ENCODE results near the gene PDK2. TPM values are rescaled to one million over a fixed set of nuclear protein-coding genes. Genes with fewer than 3 reads are reported as not detected.

Gene PDK2
- polyA plus RNA-seq, 1 experiment, result 155 TPM

GRCh38 chr17:50102164-50102991 is 7.2 kb downstream of the PDK2 start:
- POLR2A ChIA-PET, result no interaction called here
- TF ChIP-seq, protein P1, sequence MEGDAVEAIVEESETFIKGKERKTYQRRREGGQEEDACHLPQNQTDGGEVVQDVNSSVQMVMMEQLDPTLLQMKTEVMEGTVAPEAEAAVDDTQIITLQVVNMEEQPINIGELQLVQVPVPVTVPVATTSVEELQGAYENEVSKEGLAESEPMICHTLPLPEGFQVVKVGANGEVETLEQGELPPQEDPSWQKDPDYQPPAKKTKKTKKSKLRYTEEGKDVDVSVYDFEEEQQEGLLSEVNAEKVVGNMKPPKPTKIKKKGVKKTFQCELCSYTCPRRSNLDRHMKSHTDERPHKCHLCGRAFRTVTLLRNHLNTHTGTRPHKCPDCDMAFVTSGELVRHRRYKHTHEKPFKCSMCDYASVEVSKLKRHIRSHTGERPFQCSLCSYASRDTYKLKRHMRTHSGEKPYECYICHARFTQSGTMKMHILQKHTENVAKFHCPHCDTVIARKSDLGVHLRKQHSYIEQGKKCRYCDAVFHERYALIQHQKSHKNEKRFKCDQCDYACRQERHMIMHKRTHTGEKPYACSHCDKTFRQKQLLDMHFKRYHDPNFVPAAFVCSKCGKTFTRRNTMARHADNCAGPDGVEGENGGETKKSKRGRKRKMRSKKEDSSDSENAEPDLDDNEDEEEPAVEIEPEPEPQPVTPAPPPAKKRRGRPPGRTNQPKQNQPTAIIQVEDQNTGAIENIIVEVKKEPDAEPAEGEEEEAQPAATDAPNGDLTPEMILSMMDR (IDR thresholded peaks at IDR 0.05; ENCODE audit: insufficient read depth, low read depth, low read length), result no peak
- Histone ChIP-seq H3K4me3 (ENCODE audit: low read depth, low read length) (no peak overlapping the region), H3K36me3 (ENCODE audit: control insufficient read depth, insufficient read depth, low read length) (peaks cover 24% of the 10 kb centered on the region), H3K27me3 (ENCODE audit: control insufficient read depth, insufficient read depth, low read length) (no peaks in the 10 kb centered on the region)
- DNase-seq (ENCODE audit: low read depth), result no peak
- CTCF ChIA-PET, result interaction anchor here (0.7 to 4.2 kb wide), 5 partner anchors 8 to 66 kb away, joined by 3 to 17 read pairs (median 8); partner anchors contain the start of gene PDK2

DNA sequence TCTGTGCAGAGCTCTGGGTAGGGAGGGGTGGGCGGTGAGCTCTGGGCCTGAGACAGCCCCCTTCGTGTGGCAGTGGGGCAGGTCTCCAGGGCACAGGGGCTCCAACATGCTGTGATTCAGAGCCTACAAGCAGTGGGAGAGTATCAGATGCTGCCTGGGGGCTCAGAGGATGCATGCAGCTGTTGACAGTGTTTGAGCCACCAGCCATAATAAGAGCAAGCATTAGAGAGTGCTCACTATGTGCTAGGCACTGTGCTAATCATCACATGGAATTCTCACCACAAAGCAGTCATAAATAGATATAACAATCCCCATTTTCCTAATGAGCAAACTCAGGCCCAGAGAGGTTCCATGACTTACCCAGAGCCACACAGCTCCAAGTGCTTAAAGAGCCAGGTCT is 8.1 kb downstream of the PDK2 start:
- peaks cover 23% of the 10 kb centered on the region for H3K36me3 ChIP-seq (ENCODE audit: control insufficient read depth, insufficient read depth, low read length)
- no peaks in the 10 kb centered on the region for H3K27me3 ChIP-seq (ENCODE audit: control insufficient read depth, insufficient read depth, low read length)

DNA sequence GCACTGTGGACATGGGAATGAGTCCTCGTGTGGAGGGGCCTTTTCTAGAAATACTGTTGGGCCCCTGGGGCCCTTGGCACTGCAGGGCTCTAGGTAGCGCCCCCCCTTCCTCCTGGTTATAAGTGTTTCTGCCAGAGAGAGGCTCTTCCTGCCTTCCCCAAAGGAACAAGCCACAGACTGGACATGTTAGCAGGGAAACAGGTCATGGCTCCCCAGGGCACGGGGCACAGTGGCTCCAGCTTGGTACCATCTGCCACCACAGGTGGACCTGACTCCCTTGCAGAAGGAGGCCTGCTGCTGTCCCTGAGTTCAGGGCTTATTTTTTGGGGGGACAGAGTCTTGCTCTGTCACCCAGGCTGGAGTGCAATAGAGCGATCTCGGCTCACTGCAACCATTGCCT is 8.8 kb downstream of the PDK2 start:
- ChIA-PET CTCF (interaction anchor here (1.4 to 4.2 kb wide), 5 partner anchors 9 to 76 kb away, joined by 4 to 17 read pairs (median 4); partner anchors contain the start of gene PDK2), POLR2A (no interaction called here)
- no peak overlapping the region for H3K4me3 ChIP-seq (ENCODE audit: low read depth, low read length)
- H3K27me3 ChIP-seq (ENCODE audit: control insufficient read depth, insufficient read depth, low read length), result no peaks in the 10 kb centered on the region
- TF ChIP-seq, protein P1 (IDR thresholded peaks at IDR 0.05; ENCODE audit: insufficient read depth, low read depth, low read length), result no peak
- DNase-seq (ENCODE audit: low read depth), result no peak
- H3K36me3 ChIP-seq (ENCODE audit: control insufficient read depth, insufficient read depth, low read length), result peaks cover 23% of the 10 kb centered on the region

More for the DNA sequence above, 8.1 kb downstream of the PDK2 start:
- CTCF ChIA-PET, result interaction anchor here (1.6 to 4.2 kb wide), 4 partner anchors 9 to 12 kb away, joined by 4 to 17 read pairs (median 8); partner anchors contain the start of gene PDK2
- TF ChIP-seq, protein P1 (IDR thresholded peaks at IDR 0.05; ENCODE audit: insufficient read depth, low read depth, low read length), result no peak
- no peak for DNase-seq (ENCODE audit: low read depth)
- POLR2A ChIA-PET, result no interaction called here
- no peak overlapping the region for H3K4me3 ChIP-seq (ENCODE audit: low read depth, low read length)

DNA sequence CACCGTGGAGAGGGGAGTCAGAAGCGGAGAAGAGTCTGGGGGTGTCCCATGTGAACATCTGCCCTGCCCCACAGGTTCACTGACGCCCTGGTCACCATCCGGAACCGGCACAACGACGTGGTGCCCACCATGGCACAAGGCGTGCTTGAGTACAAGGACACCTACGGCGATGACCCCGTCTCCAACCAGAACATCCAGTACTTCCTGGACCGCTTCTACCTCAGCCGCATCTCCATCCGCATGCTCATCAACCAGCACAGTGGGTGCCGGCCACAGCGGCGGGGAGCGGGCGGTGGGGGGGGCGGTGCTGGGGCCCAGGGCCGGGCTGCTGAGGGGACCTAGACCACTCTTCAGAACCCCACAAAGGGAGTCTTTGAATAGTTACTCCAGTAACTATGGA is 10.7 kb downstream of the PDK2 start:
- ChIA-PET POLR2A (no interaction called here), CTCF (no interaction called here)
- TF ChIP-seq, protein P1 (IDR thresholded peaks at IDR 0.05; ENCODE audit: insufficient read depth, low read depth, low read length), result no peak
- Histone ChIP-seq H3K36me3 (ENCODE audit: control insufficient read depth, insufficient read depth, low read length) (peaks cover 25% of the 10 kb centered on the region), H3K4me3 (ENCODE audit: low read depth, low read length) (no peak overlapping the region), H3K27me3 (ENCODE audit: control insufficient read depth, insufficient read depth, low read length) (no peaks in the 10 kb centered on the region)
- DNase-seq (ENCODE audit: low read depth), result no peak

- Histone ChIP-seq H3K4me3 (ENCODE audit: low read depth, low read length) (no peak overlapping the region), H3K27me3 (ENCODE audit: control insufficient read depth, insufficient read depth, low read length) (no peaks in the 10 kb centered on the region), H3K36me3 (ENCODE audit: control insufficient read depth, insufficient read depth, low read length) (peaks cover 25% of the 10 kb centered on the region)
- ChIA-PET CTCF (interaction anchor here (0.9 to 1.8 kb wide), 3 partner anchors 12 to 20 kb away, joined by 3 to 5 read pairs (median 4); no protein-coding TSS in a partner anchor), POLR2A (no interaction called here)
- TF ChIP-seq, protein P1 (IDR thresholded peaks at IDR 0.05; ENCODE audit: insufficient read depth, low read depth, low read length), result no peak
- no peak for DNase-seq (ENCODE audit: low read depth)
Measured at GRCh38 chr17:50106393-50107131, 11.4 kb downstream of the PDK2 start.
